Measurements from ENCODE around the gene TRIM46.

The TRIM46 gene

DNA sequence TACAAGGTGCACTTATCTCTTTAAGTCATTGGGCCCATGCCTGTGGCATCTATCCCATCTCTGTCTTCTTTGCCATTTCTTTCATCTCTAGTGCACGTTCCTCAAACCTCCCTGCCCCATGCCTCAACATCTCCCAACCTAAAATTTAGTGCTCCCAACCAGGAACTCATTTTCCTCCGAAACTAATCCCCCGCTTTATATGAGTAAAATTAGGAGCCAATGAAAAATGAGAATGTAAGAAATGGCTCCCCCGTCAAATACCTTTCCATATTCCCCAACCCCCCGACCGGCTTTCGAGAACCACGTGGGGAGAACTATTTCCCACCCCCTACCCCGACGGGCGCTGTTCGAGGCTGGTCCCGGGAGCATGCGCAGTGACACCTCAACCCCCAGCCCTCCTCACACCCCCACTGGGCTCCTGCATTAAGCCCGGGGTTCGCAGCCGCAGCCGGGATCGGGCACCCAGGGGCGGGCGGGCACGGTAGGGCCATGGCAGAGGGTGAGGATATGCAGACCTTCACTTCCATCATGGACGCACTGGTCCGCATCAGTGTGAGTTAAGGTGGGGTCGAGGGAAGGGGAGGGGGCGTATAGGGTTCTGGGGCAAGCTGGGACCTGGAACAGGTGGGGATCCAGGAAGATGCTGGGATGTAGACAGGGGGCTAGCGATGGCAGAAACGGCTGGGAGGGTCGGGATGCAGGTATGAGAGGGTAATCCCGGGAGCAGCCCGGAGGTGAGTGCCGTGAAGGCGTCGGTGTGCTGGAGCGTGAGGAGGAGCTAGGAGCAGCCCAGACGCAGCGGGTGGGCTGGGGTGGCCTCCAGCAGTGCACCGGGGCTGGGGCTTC, at the start of gene TRIM46:
TSS of gene TRIM46 (plus strand) at position 372 of the 846 bp plus-strand sequence. CDS start at position 490, 118 bp downstream.
- POLR2A ChIA-PET: interaction anchor here (0.6 to 4.5 kb wide), 44 partner anchors 10 to 292 kb away, joined by 3 to 96 read pairs (median 6); partner anchors contain the start of genes ADAM15, DPM3, EFNA1 and HCN3
- CTCF ChIA-PET: interaction anchor here (0.7 to 5.7 kb wide), 27 partner anchors 10 to 217 kb away, joined by 3 to 52 read pairs (median 4); partner anchors contain the start of genes ADAM15, FDPS, MTX1 and THBS3

DNA sequence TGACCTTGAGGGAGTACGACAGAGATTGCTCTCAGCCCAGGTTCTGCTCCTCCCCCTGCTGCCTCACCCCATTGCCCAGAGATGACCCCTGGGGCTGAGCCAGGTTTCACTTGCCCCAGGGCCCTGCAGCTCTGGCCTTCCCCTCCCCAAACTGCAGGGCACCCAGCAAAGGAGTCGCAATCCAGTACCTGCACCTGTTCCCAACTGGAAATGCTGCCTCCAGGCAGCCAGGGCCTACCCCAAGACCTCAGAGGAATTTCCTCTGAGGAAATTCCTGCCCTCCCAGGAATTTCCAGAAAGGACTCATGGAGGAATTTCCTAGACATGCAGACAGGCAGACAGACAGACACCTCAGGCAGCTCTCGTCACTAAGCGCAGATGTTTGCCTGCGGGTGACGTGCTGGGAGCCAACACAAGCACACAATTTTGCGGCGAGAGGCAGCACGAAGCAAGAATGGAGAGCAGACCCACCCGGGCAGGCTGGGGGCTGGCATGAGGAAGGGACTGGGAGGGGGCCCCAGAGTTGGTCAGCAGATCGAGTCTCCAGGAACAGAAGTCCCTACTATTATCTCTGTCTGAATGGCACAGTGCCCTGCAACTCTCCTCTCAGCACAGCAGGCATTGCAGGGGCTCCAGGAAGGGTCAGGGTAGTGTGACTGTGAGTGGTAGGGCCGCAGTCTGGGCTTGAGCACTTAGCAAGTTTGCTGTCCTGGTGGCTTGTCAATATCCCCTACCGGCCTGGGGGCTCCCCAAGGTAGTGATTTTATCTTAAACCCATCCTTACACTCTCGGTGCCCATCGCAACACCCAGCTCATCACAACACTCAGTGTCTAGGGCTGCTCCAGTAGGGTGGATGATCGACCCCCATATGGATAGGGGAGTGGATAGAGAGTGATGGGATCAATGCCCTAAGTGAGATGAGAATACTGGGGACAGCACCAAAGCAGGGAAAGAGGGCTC, 48.9 kb upstream of the TRIM46 start:
- DNase-seq (ENCODE audit: extremely low spot score): no peak
- no peak for TF ChIP-seq LEF1 (IDR thresholded peaks at IDR 0.05; ENCODE audit: borderline replicate concordance)
- no peak for TF ChIP-seq SUZ12 (IDR thresholded peaks at IDR 0.05)
- no peak for TF ChIP-seq BHLHE40 (IDR thresholded peaks at IDR 0.05; ENCODE audit: borderline replicate concordance)
- TF ChIP-seq HDGF (IDR thresholded peaks at IDR 0.05; ENCODE audit: borderline replicate concordance): no peak
- TF ChIP-seq TARDBP (IDR thresholded peaks at IDR 0.05): no peak
- TF ChIP-seq FOXM1 (IDR thresholded peaks at IDR 0.05; ENCODE audit: borderline replicate concordance): no peak
- no peak for TF ChIP-seq L3MBTL2 (conservative IDR thresholded peaks at IDR 0.05)
- TF ChIP-seq ARNT (IDR thresholded peaks at IDR 0.05): no peak
- TF ChIP-seq, protein P1, sequence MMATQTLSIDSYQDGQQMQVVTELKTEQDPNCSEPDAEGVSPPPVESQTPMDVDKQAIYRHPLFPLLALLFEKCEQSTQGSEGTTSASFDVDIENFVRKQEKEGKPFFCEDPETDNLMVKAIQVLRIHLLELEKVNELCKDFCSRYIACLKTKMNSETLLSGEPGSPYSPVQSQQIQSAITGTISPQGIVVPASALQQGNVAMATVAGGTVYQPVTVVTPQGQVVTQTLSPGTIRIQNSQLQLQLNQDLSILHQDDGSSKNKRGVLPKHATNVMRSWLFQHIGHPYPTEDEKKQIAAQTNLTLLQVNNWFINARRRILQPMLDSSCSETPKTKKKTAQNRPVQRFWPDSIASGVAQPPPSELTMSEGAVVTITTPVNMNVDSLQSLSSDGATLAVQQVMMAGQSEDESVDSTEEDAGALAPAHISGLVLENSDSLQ (IDR thresholded peaks at IDR 0.05): no peak
- TF ChIP-seq ELF4 (IDR thresholded peaks at IDR 0.05): no peak
- no peak for TF ChIP-seq FOXA1 (IDR thresholded peaks at IDR 0.05)
- no peak for TF ChIP-seq ZNF384 (IDR thresholded peaks at IDR 0.05)
- no peak for TF ChIP-seq CTBP1 (IDR thresholded peaks at IDR 0.05; ENCODE audit: borderline replicate concordance)
- no peak for TF ChIP-seq FOXK2 (IDR thresholded peaks at IDR 0.05)
- TF ChIP-seq NFRKB (IDR thresholded peaks at IDR 0.05): no peak
- POLR2A ChIA-PET: interaction anchor here (1.0 to 4.1 kb wide), 8 partner anchors 9 to 69 kb away, joined by 3 to 48 read pairs (median 4); partner anchors contain the start of genes DPM3, KRTCAP2 and SLC50A1
- CTCF ChIA-PET: interaction anchor here (1.8 to 2.3 kb wide), 3 partner anchors 33 to 43 kb away, joined by 4 to 10 read pairs (median 8); no protein-coding TSS in a partner anchor

More for the DNA sequence above, at the start of gene TRIM46:
- TF ChIP-seq FOXM1 (IDR thresholded peaks at IDR 0.05; ENCODE audit: borderline replicate concordance): no peak
- TF ChIP-seq LEF1 (IDR thresholded peaks at IDR 0.05; ENCODE audit: borderline replicate concordance): no peak
- no peak for TF ChIP-seq HDGF (IDR thresholded peaks at IDR 0.05; ENCODE audit: borderline replicate concordance)
- TF ChIP-seq L3MBTL2 (conservative IDR thresholded peaks at IDR 0.05): peak; percentile 94
- no peak for TF ChIP-seq FOXA1 (IDR thresholded peaks at IDR 0.05)
- TF ChIP-seq, protein P1 (IDR thresholded peaks at IDR 0.05): no peak
- DNase-seq (ENCODE audit: extremely low spot score): peak; percentile 67

DNA sequence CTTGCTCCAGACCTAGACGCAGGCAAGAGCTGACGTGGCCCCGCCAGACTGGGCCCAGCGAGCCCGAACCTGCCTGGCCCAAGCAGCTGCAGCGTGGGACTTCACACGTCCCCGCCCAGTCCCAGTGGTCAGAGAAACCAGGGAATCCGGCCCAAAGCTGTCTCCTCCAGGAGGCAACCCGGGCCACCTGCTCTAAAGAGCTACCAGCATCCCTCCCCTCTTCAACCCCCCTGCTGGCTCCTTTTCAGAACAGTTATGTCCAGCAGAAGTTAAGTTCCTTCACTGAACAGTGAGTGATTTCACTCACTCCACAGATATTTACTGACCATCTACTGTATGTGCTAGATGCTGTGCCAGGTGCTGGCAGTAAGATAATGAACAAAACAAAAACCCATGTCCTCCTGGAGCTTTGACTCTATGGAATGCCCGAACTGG, 48.1 kb upstream of the TRIM46 start:
- ChIA-PET POLR2A (interaction anchor here (0.7 to 4.1 kb wide), 10 partner anchors 9 to 148 kb away, joined by 3 to 48 read pairs (median 4); partner anchors contain the start of genes CLK2, DPM3, KRTCAP2 and SLC50A1), CTCF (interaction anchor here (1.9 to 2.3 kb wide), 2 partner anchors 34 to 42 kb away, joined by 8 to 10 read pairs; no protein-coding TSS in a partner anchor)
- DNase-seq (ENCODE audit: extremely low spot score): no peak
- no peak for TF ChIP-seq ELF4 (IDR thresholded peaks at IDR 0.05)
- no peak for TF ChIP-seq L3MBTL2 (conservative IDR thresholded peaks at IDR 0.05)
- no peak for TF ChIP-seq ARNT (IDR thresholded peaks at IDR 0.05)
- no peak for TF ChIP-seq FOXM1 (IDR thresholded peaks at IDR 0.05; ENCODE audit: borderline replicate concordance)
- no peak for TF ChIP-seq NFRKB (IDR thresholded peaks at IDR 0.05)
- no peak for TF ChIP-seq FOXA1 (IDR thresholded peaks at IDR 0.05)
- TF ChIP-seq BHLHE40 (IDR thresholded peaks at IDR 0.05; ENCODE audit: borderline replicate concordance): no peak
- TF ChIP-seq, protein P1 (IDR thresholded peaks at IDR 0.05): no peak
- no peak for TF ChIP-seq ZNF384 (IDR thresholded peaks at IDR 0.05)
- TF ChIP-seq HDGF (IDR thresholded peaks at IDR 0.05; ENCODE audit: borderline replicate concordance): no peak
- no peak for TF ChIP-seq SUZ12 (IDR thresholded peaks at IDR 0.05)
- TF ChIP-seq FOXK2 (IDR thresholded peaks at IDR 0.05): no peak
- TF ChIP-seq TARDBP (IDR thresholded peaks at IDR 0.05): no peak
- no peak for TF ChIP-seq CTBP1 (IDR thresholded peaks at IDR 0.05; ENCODE audit: borderline replicate concordance)
- TF ChIP-seq SP1 (IDR thresholded peaks at IDR 0.05): no peak
- no peak for TF ChIP-seq LEF1 (IDR thresholded peaks at IDR 0.05; ENCODE audit: borderline replicate concordance)

GRCh38 chr1:155125946-155126555, 47.6 kb upstream of the TRIM46 start:
- peak; percentile 82 for TF ChIP-seq L3MBTL2 (conservative IDR thresholded peaks at IDR 0.05)
- no peak for TF ChIP-seq ARNT (IDR thresholded peaks at IDR 0.05)
- TF ChIP-seq SUZ12 (IDR thresholded peaks at IDR 0.05): no peak
- ChIA-PET POLR2A (interaction anchor here (0.7 to 4.1 kb wide), 12 partner anchors 10 to 147 kb away, joined by 3 to 48 read pairs (median 4); partner anchors contain the start of genes CLK2, DPM3, KRTCAP2 and SLC50A1), CTCF (interaction anchor here (0.8 to 2.3 kb wide), 4 partner anchors 24 to 41 kb away, joined by 3 to 10 read pairs (median 6); no protein-coding TSS in a partner anchor)
- peak; percentile 48 for DNase-seq (ENCODE audit: extremely low spot score)
